ENCODE results near the gene DEFB132. TPM values are rescaled to one million over a fixed set of nuclear protein-coding genes. Genes with fewer than 3 reads are reported as not detected.

The DEFB132 gene
- total and polyA plus RNA-seq, 2 of the 8 experiments (the other 6 are each of a cell fraction or from before 2014, with no cell fraction given): not detected

- Histone ChIP-seq H3K9me3 (ENCODE audit: insufficient read depth in 2 of 2, low read depth in 1 of 2, low read length in 1 of 2) (no peaks in the 10 kb centered on the region; a peak in 1 of 4 replicates), H3K27me3 (replicated peaks in 1 of 4; ENCODE audit: control insufficient read depth in 3 of 4, extremely low read depth in 1 of 4, insufficient read depth in 3 of 4, low read length in 3 of 4) (peaks cover 0 to 7% (median 2%) of the 10 kb centered on the region in 4 experiments; a peak in 3 of 7 replicates), H3K23ac (ENCODE audit: insufficient read length) (no peak overlapping the region), H4K20me1 (replicated peaks in 1 of 2; ENCODE audit: control insufficient read depth in 1 of 2, insufficient read depth in 2 of 2, low read length in 2 of 2) (peaks cover 6 to 11% of the 10 kb centered on the region in 2 experiments), H3K27ac (ENCODE audit: low read depth, low read length) (no peak overlapping the region), H3K9ac (replicated peaks in 1 of 4; ENCODE audit: extremely low read depth in 1 of 4, low read depth in 3 of 4, low read length in 3 of 4) (peak overlapping the region in 3 of 4 experiments; percentile 78 to 94 (median 89); a peak in 6 of 7 replicates), H2BK5ac (ENCODE audit: low read depth, low read length) (peak overlapping the region; percentile 53), H2BK15ac (ENCODE audit: low read length) (no peak overlapping the region; the same call in 1 of the 2 replicates), H3K79me1 (ENCODE audit: low read depth, low read length) (peaks cover 3% of the 10 kb centered on the region; the same call in 1 of the 2 replicates), H3K4me3 (ENCODE audit: extremely low read depth in 1 of 4, insufficient read depth in 2 of 4, low read depth in 3 of 4, low read length in 4 of 4) (peak overlapping the region; percentile 69 to 99 (median 96)), H2BK12ac (ENCODE audit: low read depth, low read length) (no peak overlapping the region), H3K4me1 (replicated peaks in 1 of 4; ENCODE audit: control insufficient read depth in 3 of 4, insufficient read depth in 4 of 4, low read length in 3 of 4) (peaks cover 14 to 30% (median 18%) of the 10 kb centered on the region in 4 experiments), H3K4ac (replicated peaks; ENCODE audit: insufficient read length, low read depth, low read length) (no peak overlapping the region), H2BK120ac (replicated peaks; ENCODE audit: low read depth, low read length) (no peak overlapping the region), H2BK20ac (ENCODE audit: low read length) (no peak overlapping the region), H4K8ac (ENCODE audit: extremely low read depth, insufficient read depth, low read length) (no peak overlapping the region; the same call in 1 of the 2 replicates), H4K5ac (ENCODE audit: insufficient read length, low read depth, low read length) (no peak overlapping the region), H3K14ac (ENCODE audit: insufficient read length) (no peak overlapping the region), H3K56ac (replicated peaks; ENCODE audit: insufficient read length, low read depth, low read length) (no peak overlapping the region), H2AK5ac (ENCODE audit: low read depth, low read length) (no peak overlapping the region), H3K4me2 (ENCODE audit: insufficient read depth in 1 of 2, low read depth in 2 of 2, low read length in 2 of 2) (peak overlapping the region; percentile 81 to 94), H3K36me3 (ENCODE audit: control insufficient read depth in 2 of 4, insufficient read depth in 4 of 4, low read length in 3 of 4) (no peaks in the 10 kb centered on the region), H2AFZ (ENCODE audit: low read length) (no peak overlapping the region), H3K79me2 (ENCODE audit: control insufficient read depth in 1 of 2, insufficient read depth in 2 of 2, low read length in 2 of 2) (peaks cover 11 to 35% of the 10 kb centered on the region in 2 experiments; a peak in 3 of 4 replicates), H3K18ac (ENCODE audit: extremely low read depth, low read length) (peak overlapping the region; percentile 19; the same call in 1 of the 2 replicates), H3K23me2 (ENCODE audit: low read depth, low read length) (peaks cover 17% of the 10 kb centered on the region), H4K91ac (replicated peaks; ENCODE audit: insufficient read length, low read length) (peak overlapping the region; percentile 50)
- no peak for TF ChIP-seq CHD2 (IDR thresholded peaks at IDR 0.05; ENCODE audit: low read length)
- FAIRE-seq: no peak
- no peak for DNase-seq (ENCODE audit: low read depth in 1 of 2, low spot score in 2 of 2)
- ChIA-PET CTCF (ENCODE audit: partially characterized antibody) (interaction anchor here (0.9 to 7.8 kb wide), 7 partner anchors 11 to 32 kb away, joined by 3 to 36 read pairs (median 22); partner anchors contain the start of gene SOX12), POLR2A (ENCODE audit: partially characterized antibody) (interaction anchor here (1.1 to 9.4 kb wide), 8 partner anchors 11 to 48 kb away, joined by 3 to 85 read pairs (median 6); partner anchors contain the start of gene NRSN2)
- 6% methylated on average over 13 of the region's 15 CpGs; no CpG with 5 or more reads in 1 of the 2 experiments for WGBS, 2 experiments (ENCODE audit: extremely low coverage in 1 of 2, insufficient coverage in 1 of 2, insufficient read length in 1 of 2, insufficient replicate concordance in 2 of 2, low coverage in 1 of 2, low lambda C conversion rate in 2 of 2, missing lambda C conversion rate in 1 of 2)
Observed at GRCh38 chr20:298776-299391, 41.4 kb downstream of the DEFB132 start.
